Breast epithelium (tissue), 3 donors: ENCODE results near the gene SOS1.

Experiments
- CTCF ChIP-seq, 3 donors: fragments of 450-650 bp; IDR thresholded peaks; one replicate each; pipeline ENCODE4 v1.5.1; 2016 to 2017; ENCODE audit warnings: antibody characterized with exemption in 3 of 3, mild to moderate bottlenecking in 3 of 3, moderate library complexity in 3 of 3
- POLR2A ChIP-seq: fragments of 450-650 bp; IDR thresholded peaks from one replicate; pipeline ENCODE4 v1.6.1; 2016; ENCODE audit warnings: antibody characterized with exemption, mild to moderate bottlenecking, moderate library complexity

GRCh38 chr2:38948995-38949394 lies 171.9 kb downstream of the SOS1 start:
- TF ChIP-seq CTCF (IDR thresholded peaks at IDR 0.05) (no peak), POLR2A (no peak)
